ENCODE results near the gene RPUSD1. TPM values are rescaled to one million over a fixed set of nuclear protein-coding genes. Genes with fewer than 3 reads are reported as not detected.
A peak's percentile ranks its signal among the peaks of the same experiment; 100 is the strongest.
"Not testable (repeated sequence)": the region's sequence is repeated elsewhere in the genome, so short reads cannot be mapped to it uniquely, and the experiment has no call there.

RPUSD1 gene
- total and polyA plus RNA-seq, 12 donors, result 5.8 to 23.3 (median 8.2) TPM

DNA sequence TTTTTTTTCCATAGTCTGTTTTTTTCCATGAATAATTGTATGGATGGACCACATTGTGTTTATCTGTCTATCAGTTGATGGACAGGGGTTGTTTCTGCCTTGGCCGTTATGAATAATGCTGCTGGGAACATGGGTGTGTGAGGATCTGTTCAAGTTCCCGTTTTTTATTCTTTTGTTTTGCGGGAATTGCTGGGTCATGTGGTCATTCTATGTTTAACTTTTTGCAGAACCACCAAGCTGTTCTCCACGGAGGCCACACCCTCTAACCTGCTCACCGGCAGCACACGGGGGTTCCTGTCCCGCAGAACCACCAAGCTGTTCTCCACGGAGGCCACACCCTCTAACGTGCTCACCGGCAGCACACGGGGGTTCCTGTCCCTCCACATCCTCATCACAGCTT, 33.5 kb downstream of the RPUSD1 start:
- WGBS, 2 donors, result 67 to 73% methylated on average over 11 of the region's 11 CpGs

DNA sequence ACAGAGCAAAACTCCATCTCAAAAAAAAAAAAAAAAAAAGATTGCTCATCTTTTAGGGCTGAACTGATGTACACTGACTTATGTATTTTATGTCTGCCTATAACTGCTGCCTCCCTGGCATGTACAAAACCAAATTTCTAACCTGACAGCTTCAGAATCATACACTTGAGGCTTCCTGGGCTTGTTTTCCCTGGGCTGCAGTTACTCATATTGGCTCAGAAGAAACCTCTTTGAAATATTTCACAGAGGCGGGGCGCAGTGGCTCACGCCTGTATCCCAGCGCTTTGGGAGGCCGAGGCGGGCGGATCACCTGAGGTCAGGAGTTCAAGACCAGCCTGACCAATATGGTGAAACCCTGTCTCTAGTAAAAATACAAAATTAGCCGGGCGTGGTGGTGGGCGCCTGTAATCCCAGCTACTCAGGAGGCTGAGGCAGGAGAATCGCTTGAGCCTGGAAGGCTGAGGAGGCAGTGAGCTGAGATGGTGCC, 34.0 kb downstream of the RPUSD1 start:
- H3K36me3 ChIP-seq; H3K9me3 ChIP-seq; ATAC-seq; DNase-seq; intact Hi-C loops (cut with DNase I); H3K4me3 ChIP-seq: not testable (repeated sequence)
- peak overlapping the region in 1 of 10 donors; percentile 60 for H3K27ac ChIP-seq
- peaks cover 0 to 15% (median 0%) of the 10 kb centered on the region in 7 donors for H3K27me3 ChIP-seq
- WGBS, 2 donors, result 88 to 91% methylated on average over 11 of the region's 11 CpGs
- peaks cover 0 to 13% (median 0%) of the 10 kb centered on the region in 9 donors for H3K4me1 ChIP-seq

More for the DNA sequence above, 33.5 kb downstream of the RPUSD1 start:
- intact Hi-C loops (cut with DNase I), result no loop called here
- Histone ChIP-seq H3K36me3 (no peaks in the 10 kb centered on the region), H3K27ac (peak overlapping the region in 1 of 10 donors; percentile 60), H3K9me3 (no peaks in the 10 kb centered on the region), H3K4me3 (no peak overlapping the region), H3K4me1 (peaks cover 0 to 13% (median 0%) of the 10 kb centered on the region in 9 donors), H3K27me3 (peaks cover 0 to 15% (median 0%) of the 10 kb centered on the region in 7 donors)
- DNase-seq, result no peak
- ATAC-seq, result peak in 2 of 8 donors; percentile 35 to 41
- TF ChIP-seq, protein P1, sequence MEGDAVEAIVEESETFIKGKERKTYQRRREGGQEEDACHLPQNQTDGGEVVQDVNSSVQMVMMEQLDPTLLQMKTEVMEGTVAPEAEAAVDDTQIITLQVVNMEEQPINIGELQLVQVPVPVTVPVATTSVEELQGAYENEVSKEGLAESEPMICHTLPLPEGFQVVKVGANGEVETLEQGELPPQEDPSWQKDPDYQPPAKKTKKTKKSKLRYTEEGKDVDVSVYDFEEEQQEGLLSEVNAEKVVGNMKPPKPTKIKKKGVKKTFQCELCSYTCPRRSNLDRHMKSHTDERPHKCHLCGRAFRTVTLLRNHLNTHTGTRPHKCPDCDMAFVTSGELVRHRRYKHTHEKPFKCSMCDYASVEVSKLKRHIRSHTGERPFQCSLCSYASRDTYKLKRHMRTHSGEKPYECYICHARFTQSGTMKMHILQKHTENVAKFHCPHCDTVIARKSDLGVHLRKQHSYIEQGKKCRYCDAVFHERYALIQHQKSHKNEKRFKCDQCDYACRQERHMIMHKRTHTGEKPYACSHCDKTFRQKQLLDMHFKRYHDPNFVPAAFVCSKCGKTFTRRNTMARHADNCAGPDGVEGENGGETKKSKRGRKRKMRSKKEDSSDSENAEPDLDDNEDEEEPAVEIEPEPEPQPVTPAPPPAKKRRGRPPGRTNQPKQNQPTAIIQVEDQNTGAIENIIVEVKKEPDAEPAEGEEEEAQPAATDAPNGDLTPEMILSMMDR (IDR thresholded peaks at IDR 0.05), result no peak

DNA sequence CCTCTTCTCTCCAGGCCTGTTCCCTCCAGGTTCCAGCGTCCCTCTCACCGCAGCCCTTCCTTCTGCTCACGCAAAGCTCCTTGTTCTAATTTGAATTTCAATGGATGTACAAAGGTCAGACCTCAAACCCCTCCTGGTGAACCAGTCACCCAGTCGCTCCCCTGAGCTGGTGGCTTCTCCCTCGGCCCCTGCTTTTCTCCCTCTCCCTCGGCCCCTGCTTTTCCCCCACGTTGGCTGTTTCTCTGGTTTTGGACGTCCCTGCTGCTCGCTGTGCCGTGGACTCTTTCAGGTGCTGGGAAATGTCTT, 36.2 kb downstream of the RPUSD1 start:
- intact Hi-C loops (cut with DNase I), result no loop called here
- 28 to 30% methylated on average over 10 of the region's 10 CpGs for WGBS, 2 donors
- peaks cover 0 to 9% (median 0%) of the 10 kb centered on the region in 9 donors for H3K4me1 ChIP-seq
- no peaks in the 10 kb centered on the region for H3K9me3 ChIP-seq
- no peak overlapping the region for H3K27ac ChIP-seq
- TF ChIP-seq, protein P1 (IDR thresholded peaks at IDR 0.05), result no peak
- no peak for DNase-seq
- no peak overlapping the region for H3K4me3 ChIP-seq
- H3K27me3 ChIP-seq, result peaks cover 0 to 15% (median 0%) of the 10 kb centered on the region in 7 donors
- H3K36me3 ChIP-seq, result no peaks in the 10 kb centered on the region
- ATAC-seq, result peak in 1 of 8 donors; percentile 15

DNA sequence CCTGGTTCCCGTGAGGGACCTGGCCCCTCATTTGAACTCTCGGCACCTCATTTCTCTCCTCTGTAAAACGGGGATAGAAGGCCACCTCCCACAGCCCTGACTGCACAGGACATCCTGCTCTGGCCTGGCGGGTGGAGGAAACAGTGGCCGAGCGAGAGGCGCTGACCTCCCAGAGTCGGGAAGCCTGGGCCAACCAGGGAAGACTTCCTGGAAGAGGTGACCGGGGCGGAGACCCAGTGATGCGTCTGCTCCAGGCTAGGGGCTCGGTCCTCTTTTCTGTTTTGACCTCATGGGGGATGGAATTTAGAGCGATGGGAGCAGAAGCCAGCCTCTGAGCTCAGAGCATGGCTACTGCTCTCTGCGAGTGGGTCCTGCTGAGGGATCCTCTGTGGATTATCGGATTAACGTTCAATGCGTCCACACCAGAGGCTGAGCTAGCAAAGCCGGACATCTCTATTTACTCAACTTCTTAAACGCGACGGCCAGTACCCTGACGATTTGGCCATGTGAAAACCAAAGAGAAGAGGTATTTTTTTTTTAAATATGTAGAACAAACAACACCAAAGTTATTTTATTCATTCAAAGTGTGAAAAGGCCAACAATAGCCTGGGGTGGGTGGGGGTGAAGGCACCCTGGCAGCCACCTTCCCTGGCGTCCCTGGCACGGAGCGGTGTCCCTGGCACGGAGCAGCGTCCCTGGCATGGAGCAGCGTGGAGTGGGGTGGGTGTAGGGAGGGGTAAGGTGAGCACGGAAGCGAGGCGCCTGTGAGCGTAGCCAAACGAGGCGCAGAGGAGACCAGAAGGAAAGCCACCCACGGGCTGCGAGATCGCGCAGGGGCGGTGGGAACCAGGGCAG, 36.8 kb downstream of the RPUSD1 start:
- intact Hi-C loops (cut with DNase I), result no loop called here
- Histone ChIP-seq H3K27me3 (peaks cover 0 to 15% (median 0%) of the 10 kb centered on the region in 7 donors), H3K4me1 (peaks cover 0 to 9% (median 0%) of the 10 kb centered on the region in 9 donors), H3K27ac (no peak overlapping the region), H3K36me3 (no peaks in the 10 kb centered on the region), H3K4me3 (no peak overlapping the region), H3K9me3 (no peaks in the 10 kb centered on the region)
- peak in 1 of 2 donors; percentile 45 for DNase-seq
- ATAC-seq, result peak in 5 of 8 donors; percentile 47 to 98 (median 89)
- WGBS, 2 donors, result 60 to 65% methylated on average over 39 of the region's 39 CpGs
- TF ChIP-seq, protein P1 (IDR thresholded peaks at IDR 0.05), result no peak

DNA sequence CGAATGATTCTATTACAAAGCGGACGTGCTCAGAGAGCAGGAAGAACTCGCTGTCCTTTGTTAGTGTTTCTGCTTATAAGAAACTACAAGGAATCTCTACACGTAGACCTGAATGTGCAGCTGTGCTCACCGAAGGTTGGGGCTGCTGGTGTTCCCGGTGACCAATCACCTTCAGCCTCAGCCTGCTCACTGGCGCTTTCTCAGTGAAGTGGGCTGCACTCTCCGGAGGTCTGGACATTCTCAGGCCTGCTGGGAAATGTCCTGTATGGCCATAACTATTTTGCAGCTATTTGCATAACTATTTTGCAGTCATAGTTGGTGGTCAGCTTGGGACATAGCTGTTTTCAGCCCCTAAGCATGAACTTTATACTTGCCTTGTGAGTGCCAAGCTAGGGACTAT, 37.7 kb downstream of the RPUSD1 start:
- H3K4me1 ChIP-seq, result peaks cover 0 to 9% (median 0%) of the 10 kb centered on the region in 9 donors
- intact Hi-C loops (cut with DNase I), result no loop called here
- no peaks in the 10 kb centered on the region for H3K36me3 ChIP-seq
- whole genome bisulfite sequencing, 2 donors, result 44 to 49% methylated on average over 9 of the region's 9 CpGs
- DNase-seq (no peak), ATAC-seq (no peak)
- TF ChIP-seq, protein P1 (IDR thresholded peaks at IDR 0.05), result no peak
- H3K9me3 ChIP-seq, result no peaks in the 10 kb centered on the region
- peaks cover 0 to 15% (median 0%) of the 10 kb centered on the region in 7 donors for H3K27me3 ChIP-seq
- H3K4me3 ChIP-seq, result no peak overlapping the region
- H3K27ac ChIP-seq, result no peak overlapping the region

Data from heart right ventricle (tissue), 16 donors.